H1 (cell line): ENCODE measurements around the gene SCARB2. TPM values are rescaled to one million over a fixed set of nuclear protein-coding genes. Genes with fewer than 3 reads are reported as not detected.

ENCODE experiments used
- CTCF ChIA-PET: fragments of 300-600 bp; sonication (Branson Sonifier 250); formaldehyde crosslinking; loops from one replicate; lab custom pipeline; 2021; ENCODE audit not compliant: partially characterized antibody; lab: Charles Lee
- POLR2A ChIA-PET: fragments of 300-600 bp; sonication (Branson Sonifier 250); formaldehyde crosslinking; loops from one replicate; lab custom pipeline; 2021; ENCODE audit warnings: inconsistent platforms; ENCODE audit not compliant: partially characterized antibody; lab: Charles Lee
- DNase-seq, 2 experiments: peaks; one replicate each; pipeline versions ENCODE4 v3.0.0 to v3.0.0-alpha.2; 2010 to 2022; ENCODE audit warnings: low spot score in 2 of 2, low read depth in 1 of 2, mixed read lengths in 1 of 2
- FAIRE-seq: peaks from 2 replicates; lab custom pipeline; 2011; peaks lifted over from hg19 to GRCh38; lab: Jason Lieb, UNC
- H2AFZ ChIP-seq: 2 replicates; pipeline ENCODE4 v1.8.1; 2012; ENCODE audit warnings: low read length, inconsistent platforms
- H2AK5ac ChIP-seq: 2 replicates; pipeline ENCODE4 v1.6.1; 2013; ENCODE audit warnings: low read depth, low read length
- H2BK120ac ChIP-seq: replicated peaks from 2 replicates; pipeline ENCODE3; 2013; ENCODE audit warnings: low read depth, low read length, inconsistent platforms
- H2BK12ac ChIP-seq: 2 replicates; pipeline ENCODE4 v1.6.1; 2013; ENCODE audit warnings: low read depth, low read length
- H2BK15ac ChIP-seq: 2 replicates; pipeline ENCODE4 v1.6.1; 2013; ENCODE audit warnings: low read length
- H2BK20ac ChIP-seq: 2 replicates; pipeline ENCODE4 v1.6.1; 2013; ENCODE audit warnings: low read length
- H2BK5ac ChIP-seq: 2 replicates; pipeline ENCODE4 v1.6.1; 2013; ENCODE audit warnings: low read depth, low read length
- H3K14ac ChIP-seq: 2 replicates; pipeline ENCODE4 v1.6.1; 2013; ENCODE audit warnings: inconsistent platforms; ENCODE audit not compliant: insufficient read length
- H3K18ac ChIP-seq: 2 replicates; pipeline ENCODE4 v1.6.1; 2013; ENCODE audit warnings: low read length; ENCODE audit errors: extremely low read depth
- H3K23ac ChIP-seq: 2 replicates; pipeline ENCODE4 v1.6.1; 2013; ENCODE audit warnings: inconsistent platforms; ENCODE audit not compliant: insufficient read length
- H3K23me2 ChIP-seq: 2 replicates; pipeline ENCODE4 v1.6.1; 2013; ENCODE audit warnings: low read depth, low read length
- H3K27ac ChIP-seq: 2 replicates; pipeline ENCODE4 v1.6.1; 2011; ENCODE audit warnings: low read depth, low read length, inconsistent platforms
- H3K27me3 ChIP-seq, 4 experiments: replicated peaks in 1 of 4; 1 replicate in 1 of 4; 2 replicates in 3 of 4; pipeline versions ENCODE4 v1.6.1 to v1.8.1; 2011 to 2013; ENCODE audit warnings: low read length in 3 of 4, mild to moderate bottlenecking in 3 of 4, inconsistent platforms in 2 of 4, mixed read lengths in 2 of 4, moderate library complexity in 1 of 4; ENCODE audit not compliant: control insufficient read depth in 3 of 4, insufficient read depth in 3 of 4; ENCODE audit errors: extremely low read depth in 1 of 4
- H3K36me3 ChIP-seq, 4 experiments: 2 replicates each; pipeline versions ENCODE4 v1.6.1 to v1.8.1; 2011 to 2013; ENCODE audit warnings: mild to moderate bottlenecking in 4 of 4, low read length in 3 of 4, moderate library complexity in 2 of 4, control low read depth in 1 of 4, inconsistent platforms in 1 of 4; ENCODE audit not compliant: insufficient read depth in 4 of 4, control insufficient read depth in 2 of 4
- H3K4ac ChIP-seq: replicated peaks from 2 replicates; pipeline ENCODE3; 2013; ENCODE audit warnings: low read length, low read depth, mixed read lengths, inconsistent platforms; ENCODE audit not compliant: insufficient read length
- H3K4me1 ChIP-seq, 4 experiments: replicated peaks in 1 of 4; 1 replicate in 1 of 4; 2 replicates in 3 of 4; pipeline versions ENCODE4 v1.6.1 to v1.8.1; 2011 to 2013; ENCODE audit warnings: low read length in 3 of 4, inconsistent platforms in 2 of 4, mixed read lengths in 1 of 4; ENCODE audit not compliant: insufficient read depth in 4 of 4, control insufficient read depth in 3 of 4
- H3K4me2 ChIP-seq, 2 experiments: 2 replicates each; pipeline versions ENCODE4 v1.6.1 to v1.8.1; 2011 to 2013; ENCODE audit warnings: low read depth in 2 of 2, low read length in 2 of 2, control low read depth in 1 of 2, inconsistent platforms in 1 of 2, mild to moderate bottlenecking in 1 of 2; ENCODE audit not compliant: insufficient read depth in 1 of 2
- H3K4me3 ChIP-seq, 4 experiments: fragments of 200-600, 300-600 bp in 1 of 4; sonication (generic), shearing (Covaris generic), sonication (Bioruptor Twin) in 1 of 4; 2 replicates each; pipeline versions ENCODE4 v1.5.1 to v1.8.1; 2011 to 2016; ENCODE audit warnings: low read length in 4 of 4, low read depth in 3 of 4, control low read depth in 2 of 4, inconsistent platforms in 2 of 4, mild to moderate bottlenecking in 2 of 4, mixed read lengths in 1 of 4, moderate library complexity in 1 of 4; ENCODE audit not compliant: insufficient read depth in 2 of 4; ENCODE audit errors: extremely low read depth in 1 of 4
- H3K56ac ChIP-seq: replicated peaks from 2 replicates; pipeline ENCODE3; 2013; ENCODE audit warnings: low read depth, mild to moderate bottlenecking, mixed read lengths, low read length, inconsistent platforms; ENCODE audit not compliant: insufficient read length
- H3K79me1 ChIP-seq: 2 replicates; pipeline ENCODE4 v1.6.1; 2013; ENCODE audit warnings: low read depth, low read length, control low read depth
- H3K79me2 ChIP-seq, 2 experiments: 2 replicates each; pipeline versions ENCODE4 v1.6.1 to v1.8.1; 2012 to 2013; ENCODE audit warnings: low read length in 2 of 2, mild to moderate bottlenecking in 2 of 2, inconsistent platforms in 1 of 2; ENCODE audit not compliant: insufficient read depth in 2 of 2, control insufficient read depth in 1 of 2
- H3K9ac ChIP-seq, 4 experiments: replicated peaks in 1 of 4; 1 replicate in 1 of 4; 2 replicates in 3 of 4; pipeline versions ENCODE4 v1.6.1 to v1.8.1; 2011 to 2013; ENCODE audit warnings: low read depth in 3 of 4, low read length in 3 of 4, control low read depth in 2 of 4, mild to moderate bottlenecking in 2 of 4, moderate library complexity in 2 of 4, inconsistent platforms in 1 of 4; ENCODE audit errors: extremely low read depth in 1 of 4
- H3K9me3 ChIP-seq, 2 experiments: 2 replicates each; pipeline versions ENCODE4 v1.6.1 to v1.8.1; 2012 to 2013; ENCODE audit warnings: mild to moderate bottlenecking in 2 of 2, moderate library complexity in 2 of 2, control low read depth in 1 of 2, inconsistent platforms in 1 of 2, low read depth in 1 of 2, low read length in 1 of 2, mixed read lengths in 1 of 2; ENCODE audit not compliant: insufficient read depth in 2 of 2
- H4K20me1 ChIP-seq, 2 experiments: replicated peaks in 1 of 2; 2 replicates each; pipeline versions ENCODE3 to v1.8.1; 2011 to 2013; ENCODE audit warnings: inconsistent platforms in 2 of 2, low read length in 2 of 2, mild to moderate bottlenecking in 1 of 2; ENCODE audit not compliant: insufficient read depth in 2 of 2, control insufficient read depth in 1 of 2
- H4K5ac ChIP-seq: 2 replicates; pipeline ENCODE4 v1.6.1; 2013; ENCODE audit warnings: low read length, low read depth, mixed read lengths, inconsistent platforms; ENCODE audit not compliant: insufficient read length
- H4K8ac ChIP-seq: 2 replicates; pipeline ENCODE4 v1.8.0; 2013; ENCODE audit warnings: mild to moderate bottlenecking, moderate library complexity, low read length, inconsistent platforms; ENCODE audit not compliant: insufficient read depth; ENCODE audit errors: extremely low read depth
- H4K91ac ChIP-seq: replicated peaks from 2 replicates; pipeline ENCODE3; 2013; ENCODE audit warnings: low read length, mixed read lengths, inconsistent platforms; ENCODE audit not compliant: insufficient read length
- BCL11A ChIP-seq, 2 experiments: IDR thresholded peaks; one replicate each; pipeline ENCODE4 v1.6.1; 2011; ENCODE audit warnings: low read depth in 2 of 2, low read length in 2 of 2, mild to moderate bottlenecking in 2 of 2
- E2F6 ChIP-seq: IDR thresholded peaks from 2 replicates; pipeline ENCODE4 v1.6.1; 2012; ENCODE audit warnings: inconsistent platforms
- JUN ChIP-seq: IDR thresholded peaks from 2 replicates; pipeline ENCODE4 v1.6.1; 2011; ENCODE audit warnings: low read depth, mild to moderate bottlenecking, improper control_type of control experiment, low read length
- MAFK ChIP-seq: IDR thresholded peaks from 2 replicates; pipeline ENCODE4 v1.6.1; 2012; ENCODE audit warnings: low read depth, mild to moderate bottlenecking, improper control_type of control experiment, low read length
- TBP ChIP-seq: IDR thresholded peaks from 2 replicates; pipeline ENCODE4 v1.6.1; 2011; ENCODE audit warnings: low read depth, low read length, improper control_type of control experiment
- YY1 ChIP-seq: IDR thresholded peaks from 2 replicates; pipeline ENCODE4 v1.6.1; 2011; ENCODE audit warnings: low read depth, mild to moderate bottlenecking, low read length
- WGBS, 2 experiments: shearing (Covaris generic) in 1 of 2; methylation state at CpG; one replicate each; pipeline versions ENCODE4 v1.1.6 to v1.1.7; 2013 to 2015; ENCODE audit warnings: low lambda C conversion rate in 2 of 2, mixed read lengths in 2 of 2, inconsistent platforms in 1 of 2, low coverage in 1 of 2, missing lambda C conversion rate in 1 of 2; ENCODE audit not compliant: insufficient replicate concordance in 2 of 2, insufficient coverage in 1 of 2, insufficient read length in 1 of 2; ENCODE audit errors: extremely low coverage in 1 of 2, missing lambda C conversion rate in 1 of 2; 5-methylcytosine and 5-hydroxymethylcytosine counted together
- polyA plus RNA-seq, 7 experiments: library from polyadenylated mRNA; depleted of rRNA in 3 of 7; stranded (reverse) in 5 of 7; unstranded in 2 of 7; fragments of >200 nt in 5 of 7; fragments of 200-250 nt in 2 of 7; gene quantifications; 1 replicate in 5 of 7; 2 replicates in 1 of 7; 4 replicates in 1 of 7; pipeline versions ENCODE4 v1.2.1 to v1.2.3, GENCODE V29; 2011 to 2013; ENCODE audit warnings: missing spikeins in 2 of 7, mixed read lengths in 2 of 7
- total RNA-seq: library from RNA; stranded (reverse); fragmentation: NEBNext Ultra II Directional; extraction: Animal tissue kit (Norgen Biotek cat#: 25700); gene quantifications from 2 replicates; pipeline ENCODE4 v1.2.1, GENCODE V29; 2021
- TF ChIP-seq, protein P1 (sequence below), 3 experiments: IDR thresholded peaks; 1 replicate in 2 of 3; 2 replicates in 1 of 3; pipeline versions ENCODE4 v1.5.1 to v1.6.1; 2011; ENCODE audit warnings: low read length in 3 of 3, mild to moderate bottlenecking in 3 of 3, inconsistent platforms in 2 of 3, low read depth in 1 of 3, moderate library complexity in 1 of 3; ENCODE audit not compliant: insufficient read depth in 1 of 3; ENCODE audit errors: control extremely low read depth in 1 of 3

SCARB2 gene
- total and polyA plus RNA-seq, 2 of the 8 experiments (the other 6 are each of a cell fraction or from before 2014, with no cell fraction given): 18.5 to 35.7 TPM

- Histone ChIP-seq H2BK20ac (no peak overlapping the region), H3K18ac (no peak overlapping the region), H4K5ac (no peak overlapping the region), H4K20me1 (peaks cover 0 to 4% of the 10 kb centered on the region in 2 experiments), H3K4me2 (peak overlapping the region; percentile 80 to 96; a peak in 3 of 4 replicates), H2BK12ac (no peak overlapping the region), H2AK5ac (0 out of 2 replicates have a peak overlapping the region, but pooled peaks have one; percentile 43), H2BK5ac (no peak overlapping the region), H3K27ac (no peak overlapping the region), H2BK15ac (no peak overlapping the region), H3K56ac (no peak overlapping the region), H3K4me1 (peaks cover 4 to 22% (median 9%) of the 10 kb centered on the region in 4 experiments), H3K79me2 (peaks cover 0 to 10% of the 10 kb centered on the region in 2 experiments; a peak in 2 of 4 replicates), H4K8ac (no peak overlapping the region), H3K9ac (peak overlapping the region in 1 of 4 experiments; percentile 57; a peak in 1 of 7 replicates), H2AFZ (no peak overlapping the region), H3K23ac (no peak overlapping the region), H3K23me2 (peaks cover 11% of the 10 kb centered on the region), H3K27me3 (peaks cover 0 to 2% (median 0%) of the 10 kb centered on the region in 4 experiments; a peak in 1 of 7 replicates), H3K4ac (no peak overlapping the region), H3K79me1 (no peaks in the 10 kb centered on the region; the same call in 1 of the 2 replicates), H2BK120ac (no peak overlapping the region), H3K9me3 (no peaks in the 10 kb centered on the region), H4K91ac (no peak overlapping the region), H3K14ac (no peak overlapping the region), H3K36me3 (no peaks in the 10 kb centered on the region), H3K4me3 (no peak overlapping the region; a peak in 1 of 8 replicates)
- WGBS, 2 experiments: 93% methylated on average over 3 of the region's 3 CpGs; no CpG with 5 or more reads in 1 of the 2 experiments
- ChIA-PET POLR2A (interaction anchor here (0.8 to 1.4 kb wide), 5 partner anchors 21 to 163 kb away, joined by 3 to 4 read pairs (median 3); partner anchors contain the start of gene FAM47E), CTCF (interaction anchor here (0.6 to 3.3 kb wide), 12 partner anchors 15 to 205 kb away, joined by 3 to 15 read pairs (median 4); partner anchors contain the start of gene STBD1)
- FAIRE-seq (no peak), DNase-seq (no peak)
- TF ChIP-seq BCL11A (IDR thresholded peaks at IDR 0.05; ENCODE audit: low read depth in 2 of 2, low read length in 2 of 2): no peak
- TF ChIP-seq, protein P1, sequence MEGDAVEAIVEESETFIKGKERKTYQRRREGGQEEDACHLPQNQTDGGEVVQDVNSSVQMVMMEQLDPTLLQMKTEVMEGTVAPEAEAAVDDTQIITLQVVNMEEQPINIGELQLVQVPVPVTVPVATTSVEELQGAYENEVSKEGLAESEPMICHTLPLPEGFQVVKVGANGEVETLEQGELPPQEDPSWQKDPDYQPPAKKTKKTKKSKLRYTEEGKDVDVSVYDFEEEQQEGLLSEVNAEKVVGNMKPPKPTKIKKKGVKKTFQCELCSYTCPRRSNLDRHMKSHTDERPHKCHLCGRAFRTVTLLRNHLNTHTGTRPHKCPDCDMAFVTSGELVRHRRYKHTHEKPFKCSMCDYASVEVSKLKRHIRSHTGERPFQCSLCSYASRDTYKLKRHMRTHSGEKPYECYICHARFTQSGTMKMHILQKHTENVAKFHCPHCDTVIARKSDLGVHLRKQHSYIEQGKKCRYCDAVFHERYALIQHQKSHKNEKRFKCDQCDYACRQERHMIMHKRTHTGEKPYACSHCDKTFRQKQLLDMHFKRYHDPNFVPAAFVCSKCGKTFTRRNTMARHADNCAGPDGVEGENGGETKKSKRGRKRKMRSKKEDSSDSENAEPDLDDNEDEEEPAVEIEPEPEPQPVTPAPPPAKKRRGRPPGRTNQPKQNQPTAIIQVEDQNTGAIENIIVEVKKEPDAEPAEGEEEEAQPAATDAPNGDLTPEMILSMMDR (IDR thresholded peaks at IDR 0.05; ENCODE audit: control extremely low read depth in 1 of 3, insufficient read depth in 1 of 3, low read depth in 1 of 3, low read length in 3 of 3): no peak
- TF ChIP-seq JUN: no peak
- TF ChIP-seq TBP: no peak
- no peak for TF ChIP-seq MAFK
- TF ChIP-seq YY1: no peak
- no peak for TF ChIP-seq E2F6
These were observed 1.5 kb upstream of the SCARB2 start for GRCh38 chr4:76215077-76215476.
